ENCODE measurements around the gene FIGNL1.
"Not testable (repeated sequence)": the region's sequence is repeated elsewhere in the genome, so short reads cannot be mapped to it uniquely, and the experiment has no call there.

DNA sequence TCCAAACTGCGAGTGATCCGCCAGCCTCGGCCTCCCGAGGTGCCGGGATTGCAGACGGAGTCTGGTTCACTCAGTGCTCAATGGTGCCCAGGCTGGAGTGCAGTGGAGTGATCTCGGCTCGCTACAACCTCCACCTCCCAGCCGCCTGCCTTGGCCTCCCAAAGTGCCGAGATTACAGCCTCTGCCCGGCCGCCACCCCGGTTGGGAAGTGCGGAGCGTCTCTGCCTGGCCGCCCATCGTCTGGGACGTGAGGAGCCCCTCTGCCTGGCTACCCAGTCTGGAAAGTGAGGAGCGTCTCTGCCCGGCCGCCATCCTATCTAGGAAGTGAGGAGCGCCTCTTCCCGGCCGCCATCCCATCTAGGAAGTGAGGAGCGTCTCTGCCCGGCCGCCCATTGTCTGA, 9.0 kb upstream of the FIGNL1 start:
- TF ChIP-seq, protein P1, sequence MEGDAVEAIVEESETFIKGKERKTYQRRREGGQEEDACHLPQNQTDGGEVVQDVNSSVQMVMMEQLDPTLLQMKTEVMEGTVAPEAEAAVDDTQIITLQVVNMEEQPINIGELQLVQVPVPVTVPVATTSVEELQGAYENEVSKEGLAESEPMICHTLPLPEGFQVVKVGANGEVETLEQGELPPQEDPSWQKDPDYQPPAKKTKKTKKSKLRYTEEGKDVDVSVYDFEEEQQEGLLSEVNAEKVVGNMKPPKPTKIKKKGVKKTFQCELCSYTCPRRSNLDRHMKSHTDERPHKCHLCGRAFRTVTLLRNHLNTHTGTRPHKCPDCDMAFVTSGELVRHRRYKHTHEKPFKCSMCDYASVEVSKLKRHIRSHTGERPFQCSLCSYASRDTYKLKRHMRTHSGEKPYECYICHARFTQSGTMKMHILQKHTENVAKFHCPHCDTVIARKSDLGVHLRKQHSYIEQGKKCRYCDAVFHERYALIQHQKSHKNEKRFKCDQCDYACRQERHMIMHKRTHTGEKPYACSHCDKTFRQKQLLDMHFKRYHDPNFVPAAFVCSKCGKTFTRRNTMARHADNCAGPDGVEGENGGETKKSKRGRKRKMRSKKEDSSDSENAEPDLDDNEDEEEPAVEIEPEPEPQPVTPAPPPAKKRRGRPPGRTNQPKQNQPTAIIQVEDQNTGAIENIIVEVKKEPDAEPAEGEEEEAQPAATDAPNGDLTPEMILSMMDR (IDR thresholded peaks at IDR 0.05): not testable (repeated sequence)
- not testable (repeated sequence) for TF ChIP-seq POLR2AphosphoS5, POLR2A (IDR thresholded peaks at IDR 0.05)

Measured in transverse colon (tissue), 4 donors.